ENCODE results near the gene OBSL1.

The OBSL1 gene

DNA sequence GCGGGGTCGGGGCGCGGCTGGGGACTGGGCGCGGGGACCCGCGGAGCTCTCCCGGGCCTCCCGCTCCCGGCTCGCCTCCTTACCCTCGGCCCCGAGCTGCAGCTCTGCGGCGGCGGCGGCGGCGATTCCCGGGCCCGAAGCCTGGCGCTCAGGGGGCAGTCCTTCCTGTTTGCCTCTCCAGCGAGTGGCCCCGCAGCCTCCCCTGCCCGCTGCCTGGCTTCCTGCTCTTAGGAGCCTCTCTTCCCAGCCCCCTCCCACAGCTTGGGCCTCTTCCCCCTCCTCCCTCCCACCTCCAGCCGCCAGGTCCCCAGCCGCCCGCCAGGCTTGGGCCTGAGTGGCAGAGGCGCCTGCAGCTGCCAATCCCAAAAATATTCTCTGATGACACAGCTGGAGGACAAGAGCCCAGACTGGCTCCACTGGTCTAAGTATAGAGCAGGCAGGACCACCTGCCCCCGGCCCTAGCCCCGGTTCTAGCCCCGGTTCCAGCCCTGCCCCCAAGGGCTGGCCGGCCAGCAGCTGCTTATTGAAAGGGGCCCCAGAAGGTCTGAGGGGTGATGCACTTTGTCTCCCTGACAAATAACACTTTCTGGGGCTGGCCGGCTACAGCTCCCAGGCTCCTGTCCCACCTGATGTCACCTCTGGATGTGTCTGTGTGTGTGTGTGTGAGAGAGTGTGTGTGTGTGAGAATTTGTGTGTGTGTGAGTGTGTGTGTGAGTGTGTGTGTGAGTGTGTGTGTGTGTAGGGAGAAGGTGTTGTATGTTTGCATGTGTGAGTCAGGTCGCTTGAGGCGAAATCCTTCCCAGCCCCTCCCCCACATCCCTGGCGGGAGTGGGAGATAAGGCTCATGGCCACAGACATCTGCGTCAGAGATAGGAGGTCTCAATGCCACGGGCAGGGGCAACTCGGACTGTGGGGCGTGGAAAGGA, at the start of gene OBSL1:
Gene OBSL1 (minus strand): TSS at position 229 of the 926 bp plus-strand sequence. CDS start 307 bp downstream, outside the sequence.
- DNase-seq = peak in 36 of 42 donors; percentile 20 to 74 (median 53)
- intact Hi-C loops (cut with DNase I) = no loop called here

DNA sequence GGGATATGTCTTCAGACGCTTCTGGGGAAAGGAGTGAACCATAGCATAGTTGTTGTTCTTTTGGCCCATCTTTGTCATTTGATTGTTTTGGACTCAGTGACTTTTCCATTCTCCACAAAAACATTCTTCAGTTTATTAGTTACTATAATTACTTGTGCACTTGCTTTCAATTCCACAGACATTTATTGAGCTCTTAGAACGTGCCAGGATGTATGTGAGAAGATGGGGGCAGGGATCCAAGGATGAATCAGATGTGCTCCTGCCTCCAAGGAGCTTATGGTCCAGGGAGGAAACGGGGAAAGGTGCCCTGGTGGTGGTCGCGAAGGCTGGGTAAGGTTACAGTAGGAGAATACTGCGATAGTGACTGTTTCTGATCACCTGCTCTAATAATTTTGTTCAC, 49.2 kb upstream of the OBSL1 start:
- no peak for DNase-seq
- intact Hi-C loops (cut with DNase I) = no loop called here

DNA sequence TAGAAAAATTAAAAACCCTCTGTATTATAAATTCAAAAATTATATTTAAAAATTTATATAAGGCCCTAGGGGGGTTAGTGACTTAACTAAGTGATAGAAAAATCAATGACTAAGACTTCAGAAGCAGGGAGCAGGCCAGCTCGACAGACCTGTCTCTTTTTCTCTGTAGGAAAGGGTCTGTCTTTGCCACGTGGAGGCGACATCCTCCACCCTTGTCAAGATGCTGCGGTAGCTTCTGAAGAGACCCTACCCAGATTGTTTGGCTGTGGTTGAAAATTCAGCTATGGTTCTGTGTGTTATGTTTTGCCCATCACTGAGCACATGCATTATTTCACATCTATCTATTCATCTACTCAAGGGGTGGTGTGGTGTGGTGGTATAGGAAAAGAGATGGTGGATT, 47.9 kb upstream of the OBSL1 start:
- intact Hi-C loops (cut with DNase I) = no loop called here
- DNase-seq = no peak

DNA sequence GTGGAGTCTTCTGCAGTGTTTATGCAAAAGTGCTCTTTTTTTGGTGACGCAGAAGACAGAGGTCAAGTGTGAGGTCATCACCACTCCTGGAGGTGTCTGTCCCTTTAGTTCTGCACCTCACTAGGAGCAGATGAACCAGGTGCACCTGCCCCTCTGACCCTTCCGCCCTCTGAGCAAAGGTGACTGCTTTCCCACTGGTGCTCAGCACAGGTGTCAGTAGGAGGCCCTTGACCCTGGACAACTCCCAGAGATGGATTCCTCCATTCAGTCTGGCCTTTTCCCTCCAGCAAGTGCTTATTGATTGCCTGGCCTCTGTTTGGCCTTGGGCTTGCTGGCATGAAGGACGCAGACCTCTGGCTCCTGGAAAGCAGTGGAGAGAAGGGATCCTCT, 47.4 kb upstream of the OBSL1 start:
- no peak for DNase-seq
- intact Hi-C loops (cut with DNase I) = no loop called here

DNA sequence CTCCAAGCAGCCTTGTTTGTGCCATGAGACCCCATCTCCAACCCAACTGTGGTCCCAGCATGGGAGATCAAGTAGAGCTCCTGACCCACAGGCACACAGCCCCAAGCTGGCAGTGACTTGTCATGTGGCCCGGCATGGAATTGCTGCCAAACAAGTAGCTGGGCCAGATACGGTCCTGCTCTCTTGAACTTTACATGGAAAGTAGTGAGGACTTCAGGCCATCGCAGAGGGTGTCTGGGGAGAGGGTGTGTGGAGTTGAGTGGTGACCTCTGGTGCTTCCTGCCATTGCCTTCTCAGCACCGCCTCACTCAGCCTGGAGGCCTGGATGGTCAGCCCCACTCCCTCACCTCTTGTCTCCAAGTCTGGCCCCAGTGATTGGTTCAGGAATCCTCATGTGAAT, 45.2 kb upstream of the OBSL1 start:
- intact Hi-C loops (cut with DNase I) = no loop called here
- no peak for DNase-seq

DNA sequence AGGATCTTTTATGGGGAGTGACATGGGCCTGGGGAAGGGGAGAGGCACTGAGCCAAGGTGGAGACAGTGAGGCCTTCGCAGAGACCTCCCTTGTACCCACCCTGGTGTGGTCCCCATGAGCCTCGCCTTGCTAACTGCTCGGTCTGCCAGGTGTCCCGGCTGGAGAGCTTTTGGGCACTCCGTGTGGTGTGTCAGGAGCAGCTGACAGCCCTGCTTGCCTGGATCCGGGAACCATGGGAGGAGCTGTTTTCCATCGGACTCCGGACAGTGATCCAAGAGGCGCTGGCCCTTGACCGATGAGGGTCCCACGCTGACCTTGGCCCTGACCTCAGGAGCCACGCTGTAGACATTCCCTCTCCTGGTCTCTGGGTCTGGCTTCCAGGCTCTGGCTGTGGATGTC, 44.6 kb upstream of the OBSL1 start:
- no peak for DNase-seq
- intact Hi-C loops (cut with DNase I) = no loop called here

DNA sequence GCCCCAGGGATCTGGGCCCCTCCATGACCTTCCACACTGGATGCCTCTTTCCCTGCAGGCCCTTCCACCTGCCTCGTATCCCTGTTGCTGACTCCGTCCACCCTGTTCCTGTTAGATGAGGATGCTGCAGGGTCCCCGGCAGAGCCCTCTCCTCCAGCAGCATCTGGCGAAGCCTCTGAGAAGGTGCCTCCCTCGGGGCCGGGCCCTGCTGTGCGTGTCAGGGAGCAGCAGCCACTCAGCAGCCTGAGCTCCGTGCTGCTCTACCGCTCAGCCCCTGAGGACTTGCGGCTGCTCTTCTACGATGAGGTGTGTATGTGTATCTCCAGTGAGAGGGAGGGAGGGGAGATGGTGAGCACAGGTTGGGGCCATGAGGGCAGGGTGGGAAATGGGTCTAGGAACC, 43.7 kb upstream of the OBSL1 start:
- no peak for DNase-seq
- intact Hi-C loops (cut with DNase I) = no loop called here

DNA sequence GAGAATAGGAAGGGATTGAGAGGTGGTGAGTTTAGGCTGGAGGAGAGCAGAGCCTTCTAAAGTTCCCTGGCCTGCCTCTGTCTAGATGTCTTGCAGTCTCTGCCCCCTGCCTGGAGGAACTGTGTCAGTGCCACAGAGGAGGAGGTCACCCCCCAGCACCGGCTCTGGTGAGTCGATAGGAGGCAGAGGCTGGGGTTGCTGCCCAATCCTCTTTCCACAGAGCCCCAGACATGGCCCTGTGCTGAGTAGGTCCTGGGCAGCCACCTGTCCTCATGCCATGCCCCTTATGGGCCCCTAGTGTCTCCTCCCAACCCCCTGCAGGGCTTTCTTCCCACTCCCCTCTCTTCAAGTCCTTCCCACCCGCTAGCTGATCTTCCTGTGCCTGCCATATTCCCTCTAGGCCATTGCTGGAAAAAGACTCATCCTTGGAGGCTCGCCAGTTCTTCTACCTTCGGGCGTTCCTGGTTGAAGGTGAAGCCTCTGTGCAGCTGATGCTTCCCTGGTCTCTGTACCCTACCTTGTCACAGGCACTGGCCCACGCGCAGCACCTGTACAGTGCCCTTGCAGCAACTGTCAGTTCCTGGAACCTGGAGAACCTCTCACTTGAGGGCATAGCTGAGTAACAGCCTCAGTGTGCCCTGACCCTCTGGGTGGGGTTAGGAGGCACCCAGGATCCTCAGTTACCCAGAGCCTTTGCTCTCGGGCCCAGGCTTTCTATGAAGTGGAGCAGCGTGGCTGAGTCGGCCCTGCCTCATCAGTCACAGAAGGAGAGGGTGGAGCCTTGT, 42.9 kb upstream of the OBSL1 start:
- intact Hi-C loops (cut with DNase I) = no loop called here
- no peak for DNase-seq

DNA sequence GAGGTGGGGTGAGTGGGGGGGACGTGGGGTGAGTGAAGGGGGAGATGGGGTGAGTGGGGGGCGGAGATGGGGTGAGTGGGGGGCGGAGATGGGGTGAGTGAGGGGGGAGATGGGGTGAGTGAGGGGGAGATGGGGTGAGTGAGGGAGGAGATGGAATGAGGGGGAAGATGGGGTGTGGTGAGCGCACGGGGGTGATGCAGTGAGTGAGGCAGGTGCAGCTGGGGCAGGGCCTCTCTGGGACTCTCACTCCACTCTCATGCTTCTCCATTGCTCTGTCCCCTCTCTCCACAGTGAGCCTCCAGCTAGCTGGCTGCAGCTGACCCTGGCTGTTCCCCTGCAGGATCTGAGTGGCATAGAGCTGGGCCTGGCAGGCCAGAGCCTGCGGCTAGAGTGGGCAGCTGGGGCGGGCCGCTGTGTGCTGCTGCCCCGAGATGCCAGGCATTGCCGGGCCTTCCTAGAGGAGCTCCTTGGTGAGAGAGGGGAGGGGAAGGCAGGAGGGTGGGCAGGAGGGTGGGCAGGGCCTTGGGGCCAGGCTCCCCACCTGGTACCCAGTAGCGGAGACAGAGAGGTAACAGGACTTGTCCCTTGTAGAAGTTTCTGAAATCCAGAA, 42.2 kb upstream of the OBSL1 start:
- no peak for DNase-seq
- intact Hi-C loops (cut with DNase I) = no loop called here

DNA sequence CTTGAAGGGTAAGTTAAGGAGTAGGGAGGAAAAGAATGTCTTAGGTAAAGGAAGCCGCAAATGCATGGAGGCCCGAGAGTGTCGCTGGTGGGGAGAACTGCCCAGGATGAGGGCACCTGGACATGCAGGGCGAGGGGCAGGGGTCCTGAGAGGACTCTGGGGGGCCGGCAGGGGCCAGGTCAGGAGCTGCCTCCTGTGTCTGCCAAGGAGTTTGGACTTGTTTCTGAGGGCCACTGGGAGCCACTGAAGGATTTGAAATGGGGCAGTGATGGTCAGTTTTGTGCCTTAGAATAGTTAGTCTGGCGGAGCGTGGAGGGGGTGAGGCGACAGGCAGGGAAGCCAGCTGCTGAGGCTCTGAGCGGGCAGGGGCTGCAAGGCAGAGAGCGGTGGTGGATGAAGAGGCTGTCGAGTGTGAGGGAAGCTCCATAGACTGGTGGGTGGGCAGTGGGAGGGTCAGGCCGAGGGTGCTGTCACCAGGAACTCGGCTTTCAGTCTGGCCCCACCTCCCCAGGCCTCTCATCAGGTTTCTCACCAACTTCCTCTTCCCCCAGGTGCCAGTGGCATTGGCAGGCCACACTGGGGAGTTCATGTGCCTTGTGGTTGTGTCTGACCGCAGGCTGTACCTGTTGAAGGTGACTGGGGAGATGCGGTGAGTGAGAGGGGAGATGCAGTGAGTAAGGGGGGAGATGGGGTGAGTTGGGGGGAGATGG, 41.4 kb upstream of the OBSL1 start:
- no peak for DNase-seq

DNA sequence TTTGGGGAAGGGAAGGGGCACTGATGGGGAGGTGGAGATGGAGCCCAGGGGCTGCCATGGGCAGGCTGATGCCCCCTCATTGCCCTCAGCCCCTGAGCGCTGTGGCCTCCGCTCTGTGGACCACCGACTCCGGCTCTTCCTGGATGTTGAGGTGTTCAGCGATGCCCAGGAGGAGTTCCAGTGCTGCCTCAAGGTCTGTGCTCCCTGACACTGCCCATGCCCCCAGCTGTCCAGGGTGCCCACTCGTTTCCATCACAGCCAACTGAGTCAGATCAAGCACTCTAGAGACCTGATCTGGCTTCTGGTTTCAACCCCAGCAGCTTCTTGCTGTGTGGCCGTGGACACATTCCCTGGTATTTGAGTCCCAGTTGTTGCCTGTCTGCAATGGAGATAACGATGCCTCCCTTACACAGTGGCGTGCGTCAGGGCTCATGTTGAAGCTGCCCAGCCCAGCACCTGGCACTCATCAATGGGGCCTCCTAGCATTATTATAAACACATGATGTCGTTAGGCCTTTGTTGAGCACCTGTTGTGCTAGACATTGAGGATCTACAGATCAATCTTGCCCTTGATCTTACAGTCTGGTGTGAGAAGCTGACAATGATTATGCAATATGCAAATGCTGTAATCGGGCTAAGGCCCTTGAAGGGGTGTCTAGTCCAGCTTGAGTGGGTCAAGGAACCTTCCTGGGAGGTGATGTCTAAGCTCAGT, 40.7 kb upstream of the OBSL1 start:
- intact Hi-C loops (cut with DNase I) = no loop called here
- no peak for DNase-seq

More for the DNA sequence above, 41.4 kb upstream of the OBSL1 start:
- intact Hi-C loops (cut with DNase I) = no loop called here

DNA sequence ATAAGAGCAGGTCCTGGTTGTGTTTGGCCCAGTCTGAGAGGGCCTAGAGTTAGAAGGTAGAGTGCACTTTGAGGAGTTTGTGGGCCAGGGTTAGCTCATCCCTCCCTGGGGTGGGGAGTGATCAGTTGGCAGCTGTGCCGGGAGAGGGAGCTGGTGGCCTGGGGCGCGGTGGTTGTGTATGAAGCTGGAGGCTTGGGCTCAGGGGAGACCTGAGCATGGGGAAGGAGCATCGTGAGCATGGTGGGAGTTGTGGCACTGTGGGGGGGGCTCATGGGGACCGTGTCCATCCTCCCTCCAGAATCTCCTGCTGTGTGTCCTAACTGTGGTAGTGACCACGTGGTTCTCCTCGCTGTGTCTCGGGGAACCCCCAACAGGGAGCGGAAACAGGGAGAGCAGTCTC, 40.0 kb upstream of the OBSL1 start:
- intact Hi-C loops (cut with DNase I) = no loop called here
- DNase-seq = no peak

DNA sequence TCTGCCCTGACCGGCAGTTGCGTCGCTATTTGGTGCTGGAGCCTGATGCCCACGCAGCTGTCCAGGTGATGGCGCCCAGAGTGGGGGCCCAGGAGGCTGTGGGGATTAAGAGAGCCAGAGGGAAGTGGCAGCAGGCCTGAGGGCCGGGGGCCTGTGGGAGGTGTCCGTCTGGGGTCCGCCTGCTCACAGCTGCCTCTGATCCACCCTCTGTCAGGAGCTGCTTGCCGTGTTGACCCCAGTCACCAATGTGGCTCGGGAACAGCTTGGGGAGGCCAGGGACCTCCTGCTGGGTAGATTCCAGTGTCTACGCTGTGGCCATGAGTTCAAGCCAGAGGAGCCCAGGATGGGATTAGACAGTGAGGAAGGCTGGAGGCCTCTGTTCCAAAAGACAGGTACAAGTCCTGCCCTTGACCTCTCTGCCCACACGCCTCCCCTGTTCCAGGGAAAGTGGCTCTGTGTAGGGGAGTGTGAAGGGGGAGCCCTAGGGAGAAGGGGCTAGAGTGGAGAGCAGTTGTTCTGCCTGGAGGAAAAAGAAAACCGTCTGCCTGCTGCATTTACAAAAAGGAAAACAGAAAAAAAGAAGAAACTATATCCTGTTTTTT, 37.9 kb upstream of the OBSL1 start:
- intact Hi-C loops (cut with DNase I) = no loop called here
- DNase-seq = no peak

DNA sequence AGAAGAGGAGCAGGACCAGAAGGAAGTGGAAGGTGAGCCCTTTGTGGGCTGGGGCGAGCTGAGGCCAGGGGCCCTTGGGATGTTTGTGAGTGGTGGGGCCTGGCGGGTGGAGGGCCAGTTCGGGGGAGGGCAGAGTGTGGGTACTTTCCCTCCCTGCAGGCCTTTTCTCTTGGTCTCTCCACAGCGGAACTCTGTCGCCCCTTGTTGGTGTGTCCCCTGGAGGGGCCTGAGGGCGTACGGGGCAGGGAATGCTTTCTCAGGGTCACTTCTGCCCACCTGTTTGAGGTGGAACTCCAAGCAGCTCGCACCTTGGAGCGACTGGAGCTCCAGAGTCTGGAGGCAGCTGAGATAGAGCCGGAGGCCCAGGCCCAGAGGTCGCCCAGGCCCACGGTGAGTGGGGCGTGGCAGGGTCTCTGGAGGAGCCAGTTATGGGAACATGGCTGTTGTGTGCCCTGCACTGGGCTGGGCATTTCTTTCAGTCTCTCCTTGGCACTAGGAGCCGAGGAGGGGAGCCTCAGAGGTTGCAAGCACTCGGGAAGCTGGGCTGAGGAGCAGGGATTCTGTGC, 37.1 kb upstream of the OBSL1 start:
- DNase-seq = no peak
- intact Hi-C loops (cut with DNase I) = no loop called here

DNA sequence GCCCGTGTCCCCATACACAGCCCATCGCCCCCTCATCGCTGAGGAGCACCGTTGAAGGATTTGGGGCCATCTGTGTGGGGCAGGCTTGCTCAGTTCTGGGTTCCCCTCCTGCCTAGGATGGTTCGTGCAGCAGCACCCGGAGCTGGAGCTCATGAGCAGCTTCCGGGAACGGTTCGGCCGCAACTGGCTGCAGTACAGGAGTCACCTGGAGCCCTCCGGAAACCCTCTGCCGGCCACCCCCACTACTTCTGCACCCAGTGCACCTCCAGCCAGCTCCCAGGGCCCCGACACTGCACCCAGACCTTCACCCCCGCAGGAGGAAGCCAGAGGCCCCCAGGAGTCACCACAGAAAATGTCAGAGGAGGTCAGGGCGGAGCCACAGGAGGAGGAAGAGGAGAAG, 36.6 kb upstream of the OBSL1 start:
- intact Hi-C loops (cut with DNase I) = no loop called here
- DNase-seq = no peak

DNA sequence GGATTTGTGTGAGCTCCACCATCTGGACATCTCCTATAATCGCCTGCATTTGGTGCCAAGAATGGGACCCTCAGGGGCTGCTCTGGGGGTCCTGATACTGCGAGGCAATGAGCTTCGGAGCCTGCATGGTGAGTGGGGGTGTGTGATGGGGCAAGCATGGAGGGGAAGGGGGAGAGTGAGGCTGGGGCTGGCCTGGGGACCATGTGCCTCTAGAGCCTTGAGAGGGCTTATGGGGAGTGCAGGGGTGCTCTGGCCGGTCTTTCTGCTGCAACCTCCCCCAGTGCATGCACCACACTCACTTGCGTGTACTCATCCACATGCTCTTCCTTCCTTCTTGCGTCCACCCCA, 34.2 kb upstream of the OBSL1 start:
- no peak for DNase-seq
- intact Hi-C loops (cut with DNase I) = no loop called here

DNA sequence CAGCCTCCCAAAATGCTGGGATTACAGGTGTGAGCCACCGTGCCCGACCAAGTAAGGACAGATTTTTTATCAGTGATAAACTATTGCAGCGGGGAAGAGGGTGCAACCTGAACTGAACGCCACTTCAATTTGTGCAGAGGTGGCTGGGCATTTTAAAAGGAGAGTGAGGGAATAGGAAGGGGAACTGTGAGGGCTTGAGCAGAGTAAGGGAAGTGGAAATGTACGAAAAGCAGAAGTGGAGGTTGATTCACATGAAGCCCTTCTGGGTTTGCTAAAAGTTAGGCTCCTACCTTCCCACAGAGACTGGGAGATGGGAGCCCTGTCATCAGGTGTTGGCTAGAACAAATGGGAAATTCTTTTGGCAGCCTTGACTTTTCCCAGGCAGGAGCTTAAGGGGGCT, 32.4 kb upstream of the OBSL1 start:
- no peak for DNase-seq
- intact Hi-C loops (cut with DNase I) = no loop called here
